ENCODE data around the gene NPEPPS. TPM values are rescaled to one million over a fixed set of nuclear protein-coding genes. Genes with fewer than 3 reads are reported as not detected.
A peak's percentile ranks its signal among the peaks of the same experiment; 100 is the strongest.

NPEPPS gene
- total RNA-seq, 1 donor, result 148 TPM

GRCh38 chr17:47605011-47605410 lies 74.1 kb downstream of the NPEPPS start:
- DNase-seq (ENCODE audit: low read depth), result no peak
- TF ChIP-seq CTCF (IDR thresholded peaks at IDR 0.05; ENCODE audit: insufficient read depth, low read depth, low read length), result no peak
- no peak overlapping the region for H3K4me3 ChIP-seq (ENCODE audit: low read depth, low read length)

- no peak overlapping the region for H3K4me3 ChIP-seq (ENCODE audit: low read depth, low read length)
- DNase-seq (ENCODE audit: low read depth), result no peak
- TF ChIP-seq CTCF (IDR thresholded peaks at IDR 0.05; ENCODE audit: insufficient read depth, low read depth, low read length), result no peak
These were observed 76.6 kb downstream of the NPEPPS start for GRCh38 chr17:47607481-47607880.

- H3K4me3 ChIP-seq (ENCODE audit: low read depth, low read length), result no peak overlapping the region
- no peak for TF ChIP-seq CTCF (IDR thresholded peaks at IDR 0.05; ENCODE audit: insufficient read depth, low read depth, low read length)
- peak; percentile 57 for DNase-seq (ENCODE audit: low read depth)
These were observed 80.8 kb downstream of the NPEPPS start for GRCh38 chr17:47611372-47612350.

- peak; percentile 59 for TF ChIP-seq CTCF (IDR thresholded peaks at IDR 0.05; ENCODE audit: insufficient read depth, low read depth, low read length)
- peak; percentile 66 for DNase-seq (ENCODE audit: low read depth)
- no peak overlapping the region for H3K4me3 ChIP-seq (ENCODE audit: low read depth, low read length)
These were observed 85.0 kb downstream of the NPEPPS start for GRCh38 chr17:47615766-47616424.

- DNase-seq (ENCODE audit: low read depth), result no peak
- H3K4me3 ChIP-seq (ENCODE audit: low read depth, low read length), result no peak overlapping the region
- TF ChIP-seq CTCF (IDR thresholded peaks at IDR 0.05; ENCODE audit: insufficient read depth, low read depth, low read length), result peak; percentile 49
These were observed 87.5 kb downstream of the NPEPPS start for GRCh38 chr17:47618410-47618809.

GRCh38 chr17:47620503-47621245 lies 89.8 kb downstream of the NPEPPS start:
- no peak for TF ChIP-seq CTCF (IDR thresholded peaks at IDR 0.05; ENCODE audit: insufficient read depth, low read depth, low read length)
- H3K4me3 ChIP-seq (ENCODE audit: low read depth, low read length), result no peak overlapping the region
- no peak for DNase-seq (ENCODE audit: low read depth)

Measured in fibroblast of villous mesenchyme (primary cell).